ENCODE results near the gene PARP8.

The PARP8 gene

GRCh38 chr5:50738864-50739263, 72.4 kb downstream of the PARP8 start:
- no peak overlapping the region for H3K4me3 ChIP-seq (ENCODE audit: low read depth, low read length)
- no peak overlapping the region for H3K27ac ChIP-seq
- DNase-seq, result no peak
- H3K27me3 ChIP-seq (ENCODE audit: insufficient read depth, low read depth, severe bottlenecking), result peaks cover 2% of the 10 kb centered on the region
- TF ChIP-seq, protein P1, sequence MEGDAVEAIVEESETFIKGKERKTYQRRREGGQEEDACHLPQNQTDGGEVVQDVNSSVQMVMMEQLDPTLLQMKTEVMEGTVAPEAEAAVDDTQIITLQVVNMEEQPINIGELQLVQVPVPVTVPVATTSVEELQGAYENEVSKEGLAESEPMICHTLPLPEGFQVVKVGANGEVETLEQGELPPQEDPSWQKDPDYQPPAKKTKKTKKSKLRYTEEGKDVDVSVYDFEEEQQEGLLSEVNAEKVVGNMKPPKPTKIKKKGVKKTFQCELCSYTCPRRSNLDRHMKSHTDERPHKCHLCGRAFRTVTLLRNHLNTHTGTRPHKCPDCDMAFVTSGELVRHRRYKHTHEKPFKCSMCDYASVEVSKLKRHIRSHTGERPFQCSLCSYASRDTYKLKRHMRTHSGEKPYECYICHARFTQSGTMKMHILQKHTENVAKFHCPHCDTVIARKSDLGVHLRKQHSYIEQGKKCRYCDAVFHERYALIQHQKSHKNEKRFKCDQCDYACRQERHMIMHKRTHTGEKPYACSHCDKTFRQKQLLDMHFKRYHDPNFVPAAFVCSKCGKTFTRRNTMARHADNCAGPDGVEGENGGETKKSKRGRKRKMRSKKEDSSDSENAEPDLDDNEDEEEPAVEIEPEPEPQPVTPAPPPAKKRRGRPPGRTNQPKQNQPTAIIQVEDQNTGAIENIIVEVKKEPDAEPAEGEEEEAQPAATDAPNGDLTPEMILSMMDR (IDR thresholded peaks at IDR 0.05; ENCODE audit: low read depth, low read length), result no peak
- no peaks in the 10 kb centered on the region for H3K36me3 ChIP-seq
- H3K9me3 ChIP-seq (ENCODE audit: severe bottlenecking), result no peaks in the 10 kb centered on the region

DNA sequence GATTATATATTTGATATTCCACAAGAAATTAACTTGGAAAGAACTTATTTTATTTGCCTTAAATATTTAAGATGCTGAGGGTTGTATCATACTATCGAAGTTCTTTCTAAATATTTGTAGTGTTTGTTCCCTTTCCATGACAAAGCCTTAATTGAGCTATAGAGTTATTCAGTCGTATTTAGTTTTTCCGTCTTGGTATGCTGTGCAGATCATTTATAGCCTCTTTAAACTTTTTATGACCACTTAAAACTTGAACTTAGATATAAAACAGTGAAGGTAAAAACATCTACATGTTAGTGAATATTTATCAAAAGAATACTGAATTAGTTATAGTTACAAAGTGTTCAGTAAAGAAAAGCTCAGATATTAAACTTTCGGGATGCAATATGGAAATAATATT, 74.4 kb downstream of the PARP8 start:
- Histone ChIP-seq H3K9me3 (ENCODE audit: severe bottlenecking) (no peaks in the 10 kb centered on the region), H3K36me3 (no peaks in the 10 kb centered on the region), H3K4me3 (ENCODE audit: low read depth, low read length) (no peak overlapping the region), H3K27me3 (ENCODE audit: insufficient read depth, low read depth, severe bottlenecking) (no peaks in the 10 kb centered on the region), H3K27ac (no peak overlapping the region)
- TF ChIP-seq, protein P1 (IDR thresholded peaks at IDR 0.05; ENCODE audit: low read depth, low read length), result no peak
- no peak for DNase-seq

- TF ChIP-seq, protein P1 (IDR thresholded peaks at IDR 0.05; ENCODE audit: low read depth, low read length), result no peak
- no peak overlapping the region for H3K4me3 ChIP-seq (ENCODE audit: low read depth, low read length)
- peaks cover 3% of the 10 kb centered on the region for H3K27me3 ChIP-seq (ENCODE audit: insufficient read depth, low read depth, severe bottlenecking)
- H3K9me3 ChIP-seq (ENCODE audit: severe bottlenecking), result no peaks in the 10 kb centered on the region
- no peak for DNase-seq
- no peaks in the 10 kb centered on the region for H3K36me3 ChIP-seq
- no peak overlapping the region for H3K27ac ChIP-seq
Measured at GRCh38 chr5:50744776-50745175, 78.3 kb downstream of the PARP8 start.

GRCh38 chr5:50745221-50745910, 78.9 kb downstream of the PARP8 start:
- TF ChIP-seq, protein P1 (IDR thresholded peaks at IDR 0.05; ENCODE audit: low read depth, low read length), result no peak
- H3K27me3 ChIP-seq (ENCODE audit: insufficient read depth, low read depth, severe bottlenecking), result peaks cover 3% of the 10 kb centered on the region
- DNase-seq, result no peak
- H3K9me3 ChIP-seq (ENCODE audit: severe bottlenecking), result no peaks in the 10 kb centered on the region
- no peak overlapping the region for H3K27ac ChIP-seq
- H3K36me3 ChIP-seq, result no peaks in the 10 kb centered on the region
- no peak overlapping the region for H3K4me3 ChIP-seq (ENCODE audit: low read depth, low read length)

GRCh38 chr5:50749181-50749580, 82.7 kb downstream of the PARP8 start:
- Histone ChIP-seq H3K9me3 (ENCODE audit: severe bottlenecking) (no peaks in the 10 kb centered on the region), H3K4me3 (ENCODE audit: low read depth, low read length) (no peak overlapping the region), H3K27ac (no peak overlapping the region), H3K27me3 (ENCODE audit: insufficient read depth, low read depth, severe bottlenecking) (peaks cover 3% of the 10 kb centered on the region), H3K36me3 (no peaks in the 10 kb centered on the region)
- DNase-seq, result no peak
- TF ChIP-seq, protein P1 (IDR thresholded peaks at IDR 0.05; ENCODE audit: low read depth, low read length), result no peak

DNA sequence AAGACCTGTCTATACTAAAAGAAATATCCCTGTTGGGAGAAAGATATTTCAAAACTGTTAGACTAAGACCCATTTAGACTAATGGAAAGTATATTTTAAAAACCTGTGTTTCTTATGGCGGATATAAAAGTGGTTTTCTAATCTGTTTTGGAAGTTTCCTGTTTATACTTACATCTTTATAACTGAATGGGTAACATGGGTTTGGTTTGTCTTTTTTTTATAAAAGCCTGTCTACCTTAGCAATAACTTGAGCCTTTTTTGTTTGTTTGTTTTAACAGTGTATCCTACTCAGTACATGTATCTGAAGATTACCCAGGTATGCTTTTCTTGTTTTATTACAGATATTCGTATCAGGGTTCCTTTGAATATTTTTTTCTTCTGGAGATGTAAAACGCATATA, 83.4 kb downstream of the PARP8 start:
- Histone ChIP-seq H3K4me3 (ENCODE audit: low read depth, low read length) (no peak overlapping the region), H3K27me3 (ENCODE audit: insufficient read depth, low read depth, severe bottlenecking) (peaks cover 3% of the 10 kb centered on the region), H3K9me3 (ENCODE audit: severe bottlenecking) (no peaks in the 10 kb centered on the region), H3K36me3 (no peaks in the 10 kb centered on the region), H3K27ac (no peak overlapping the region)
- DNase-seq, result no peak
- TF ChIP-seq, protein P1 (IDR thresholded peaks at IDR 0.05; ENCODE audit: low read depth, low read length), result no peak
